HTR-8/SVneo (cell line): Measurements from ENCODE around the gene S100A14.

ENCODE experiments used
- DNase-seq: peaks from one replicate; pipeline ENCODE4 v3.0.0; 2011; ENCODE audit warnings: low spot score, mixed read lengths; ENCODE audit not compliant: insufficient read length
- FAIRE-seq: peaks from 2 replicates; lab custom pipeline; 2011; peaks lifted over from hg19 to GRCh38; lab: Jason Lieb, UNC

Gene S100A14

GRCh38 chr1:153619171-153619570 is 3.0 kb upstream of the S100A14 start:
- no peak for DNase-seq
- no peak for FAIRE-seq

- no peak for FAIRE-seq
Observed at GRCh38 chr1:153617663-153618062, 1.5 kb upstream of the S100A14 start.

DNA sequence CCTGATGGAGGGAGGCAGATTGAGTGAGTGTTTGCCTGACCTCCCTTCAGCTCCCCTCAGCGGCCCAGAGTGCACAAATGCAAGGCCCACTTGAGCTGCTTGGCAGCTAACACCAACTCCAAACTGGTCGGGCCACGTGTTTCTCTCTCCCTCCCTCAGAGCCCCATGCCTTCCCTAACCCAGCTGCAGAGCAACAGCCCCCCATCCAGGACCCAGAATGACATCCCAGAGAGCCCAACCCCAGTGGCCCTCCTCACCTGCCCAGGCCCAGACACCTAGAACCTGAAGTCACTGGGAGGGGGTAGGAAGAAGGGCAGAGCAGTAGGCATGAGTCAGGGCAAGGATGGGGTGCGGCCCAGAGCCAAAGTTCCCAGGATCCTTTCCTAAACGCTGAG is 789 bp upstream of the S100A14 start:
- FAIRE-seq = no peak

More at GRCh38 chr1:153617663-153618062, 1.5 kb upstream of the S100A14 start:
- DNase-seq = no peak

GRCh38 chr1:153615406-153615805 is 719 bp downstream of the S100A14 start:
- no peak for FAIRE-seq

More for the DNA sequence above, 789 bp upstream of the S100A14 start:
- DNase-seq = no peak

DNA sequence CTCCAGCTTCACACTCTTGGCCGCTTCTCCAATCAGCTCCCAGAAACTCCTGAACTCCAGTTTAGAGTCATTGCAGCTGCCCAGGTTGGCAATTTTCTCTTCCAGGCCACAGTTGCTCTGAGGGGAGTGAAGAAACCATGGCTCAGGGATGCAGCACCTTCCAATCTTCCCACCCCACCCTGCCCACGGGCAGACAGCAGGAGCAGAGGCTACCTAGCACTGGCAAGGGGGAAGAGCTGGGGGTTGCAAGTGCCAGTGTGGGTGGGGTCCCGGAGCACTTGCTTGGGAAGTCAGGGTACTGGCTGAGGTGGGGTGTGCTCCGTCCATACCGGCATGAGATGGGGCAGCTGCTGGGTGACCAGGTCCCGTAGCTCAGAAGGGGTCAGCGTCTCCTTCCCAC is 1.2 kb downstream of the S100A14 start:
- DNase-seq = no peak
- FAIRE-seq = no peak

More at GRCh38 chr1:153615406-153615805, 719 bp downstream of the S100A14 start:
- DNase-seq = no peak

- DNase-seq (no peak), FAIRE-seq (no peak)
Observed at GRCh38 chr1:153614189-153614900, 1.8 kb downstream of the S100A14 start.

DNA sequence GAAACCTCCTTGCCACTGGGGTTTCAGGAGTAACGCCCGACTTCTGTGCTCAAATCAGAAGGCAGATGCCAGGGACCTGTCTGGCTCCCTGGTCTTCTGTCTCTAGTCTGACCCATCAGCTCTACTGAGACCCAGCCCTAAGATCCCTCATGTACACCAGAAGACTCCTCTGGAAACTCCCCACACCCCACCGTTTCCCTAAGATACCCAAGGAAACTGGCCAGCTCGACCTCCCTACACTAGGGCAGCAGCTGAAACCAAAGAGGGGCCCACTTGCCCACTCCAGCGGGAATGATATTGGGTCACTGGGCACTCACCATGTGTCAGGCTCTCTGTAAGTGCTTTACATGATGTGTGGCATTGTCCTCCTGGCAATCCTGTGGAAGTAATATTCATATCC is 2.7 kb downstream of the S100A14 start:
- no peak for FAIRE-seq
- no peak for DNase-seq

DNA sequence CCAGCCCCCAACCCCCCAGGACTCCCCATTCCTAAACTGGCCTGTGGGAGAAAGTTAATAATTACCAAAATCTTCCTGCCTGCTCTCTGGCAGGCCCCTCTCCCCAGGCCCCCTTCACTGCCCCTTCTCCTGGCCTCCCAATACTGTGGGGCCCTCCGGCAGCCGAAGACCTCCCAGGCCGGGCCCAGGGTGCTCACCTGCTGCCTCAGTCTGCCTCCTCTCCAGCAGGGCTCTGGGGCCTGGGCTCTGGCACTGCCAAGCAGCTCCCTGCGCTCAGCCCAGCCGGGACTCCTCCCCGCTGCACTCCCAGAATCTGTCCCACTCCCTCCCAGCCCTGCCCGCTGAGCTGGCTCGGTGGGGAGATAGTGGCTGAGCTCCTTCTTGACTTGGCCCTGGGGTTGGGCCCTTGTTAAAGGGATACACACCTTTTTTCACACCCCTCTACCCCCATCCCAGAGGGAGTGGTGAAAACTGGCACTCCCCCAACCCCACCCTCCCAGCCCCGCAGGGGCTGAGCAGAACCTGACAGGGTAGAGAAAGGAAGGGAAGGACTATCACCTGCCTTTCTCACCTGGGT is 3.3 kb downstream of the S100A14 start, which contains the start of gene S100A16:
Gene S100A16 (minus strand): TSS at position 383 of the 577 bp plus-strand sequence. CDS start 4,986 bp downstream, outside the sequence.
- no peak for FAIRE-seq
- peak; percentile 67 for DNase-seq

DNA sequence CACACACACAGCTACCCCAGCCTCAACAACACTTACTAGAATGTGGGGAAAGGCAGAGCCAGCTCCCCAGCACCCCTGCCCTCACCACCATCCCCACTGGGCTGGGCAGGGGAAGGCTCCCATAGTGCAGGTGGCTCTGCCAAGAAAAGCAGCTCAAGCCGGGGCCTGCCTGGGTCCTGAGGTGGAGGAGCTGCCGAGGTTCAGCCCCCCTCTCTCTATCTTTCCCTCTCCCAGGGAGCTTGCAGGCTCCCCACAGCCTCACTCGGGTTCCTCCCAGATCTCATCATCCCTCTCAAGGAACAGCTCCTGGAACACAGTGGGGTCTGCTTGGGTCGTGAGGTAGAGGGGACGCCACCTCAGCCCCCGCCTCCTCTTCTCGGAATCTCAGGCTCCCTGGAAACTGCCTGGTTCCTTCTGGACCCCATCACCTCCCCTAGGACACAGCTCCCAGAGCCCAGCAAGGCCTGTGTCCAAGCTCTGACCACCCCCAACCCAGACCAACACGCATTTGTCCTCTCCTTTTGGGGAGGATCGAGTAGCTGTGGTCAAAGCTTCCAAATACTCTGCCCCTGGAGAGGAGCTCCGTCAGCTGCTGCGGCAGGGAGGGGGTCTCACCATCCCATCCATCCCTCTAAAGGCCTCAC is 3.9 kb downstream of the S100A14 start:
- no peak for FAIRE-seq

DNA sequence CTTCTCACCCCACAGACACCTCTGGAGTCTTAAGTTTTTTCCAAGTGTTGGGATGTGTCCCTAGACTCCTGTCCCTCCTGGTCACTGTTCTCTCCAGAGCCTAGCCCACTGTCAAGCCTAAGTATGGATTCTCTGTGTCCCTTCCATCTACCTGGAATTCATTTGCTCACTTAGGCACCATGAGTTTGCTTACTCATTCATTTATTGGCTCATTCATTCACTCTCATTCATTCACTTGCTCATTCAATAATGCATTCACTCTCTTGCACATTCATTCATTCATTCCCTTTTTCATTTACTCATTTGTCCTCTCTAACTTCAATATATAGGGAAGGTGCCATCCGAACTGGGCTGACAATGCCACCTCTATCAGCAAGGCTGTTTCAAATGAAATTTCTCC is 4.8 kb downstream of the S100A14 start:
- DNase-seq (no peak), FAIRE-seq (no peak)

More for the DNA sequence above, 3.9 kb downstream of the S100A14 start:
- DNase-seq = no peak

DNA sequence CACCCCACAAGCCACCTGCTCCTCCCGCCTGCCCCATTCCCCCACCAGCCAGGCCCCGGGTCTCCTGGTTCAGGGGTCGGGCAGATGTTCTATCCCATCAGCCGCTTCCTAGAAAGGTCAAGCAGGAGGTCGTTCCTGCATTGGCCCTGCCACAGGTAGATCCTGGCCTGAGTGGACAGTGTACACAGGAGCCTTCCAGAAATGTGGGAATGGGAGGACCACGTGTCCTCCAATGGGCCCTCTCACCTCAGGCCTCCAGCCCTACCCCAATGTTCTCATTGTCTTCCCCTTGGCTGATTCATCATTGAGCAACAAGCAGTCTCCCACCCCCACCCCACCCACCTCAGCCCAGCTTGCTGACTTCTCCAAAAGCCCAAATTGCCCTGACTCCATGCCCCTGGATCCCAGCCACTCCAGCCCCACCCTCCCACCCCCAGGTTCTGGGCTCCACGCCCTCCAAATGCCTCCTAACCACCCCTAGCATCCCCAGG is 5.3 kb downstream of the S100A14 start:
- no peak for DNase-seq
- FAIRE-seq = no peak

DNA sequence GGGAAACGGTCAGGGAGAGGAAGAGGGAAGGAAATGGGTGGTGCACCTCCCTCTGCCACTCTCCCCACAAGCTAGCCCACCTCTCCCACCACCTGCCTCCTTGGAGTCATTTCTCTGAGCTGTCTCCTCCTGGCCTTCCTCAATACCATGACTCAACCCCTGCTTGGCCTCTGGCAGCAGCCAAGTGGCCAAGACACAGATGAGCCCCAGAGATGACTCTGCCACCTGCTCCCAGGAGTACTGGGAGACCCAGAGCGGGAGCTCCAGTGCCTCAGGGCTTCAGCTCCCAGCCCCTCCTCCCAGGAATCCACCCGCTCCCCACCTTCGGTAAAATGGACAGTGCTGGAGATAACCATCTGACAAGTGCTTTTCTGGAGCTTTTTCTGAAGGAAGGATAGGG is 5.8 kb downstream of the S100A14 start:
- FAIRE-seq (no peak), DNase-seq (no peak)

GRCh38 chr1:153609585-153609907 is 6.6 kb downstream of the S100A14 start:
- no peak for DNase-seq
- FAIRE-seq = no peak

DNA sequence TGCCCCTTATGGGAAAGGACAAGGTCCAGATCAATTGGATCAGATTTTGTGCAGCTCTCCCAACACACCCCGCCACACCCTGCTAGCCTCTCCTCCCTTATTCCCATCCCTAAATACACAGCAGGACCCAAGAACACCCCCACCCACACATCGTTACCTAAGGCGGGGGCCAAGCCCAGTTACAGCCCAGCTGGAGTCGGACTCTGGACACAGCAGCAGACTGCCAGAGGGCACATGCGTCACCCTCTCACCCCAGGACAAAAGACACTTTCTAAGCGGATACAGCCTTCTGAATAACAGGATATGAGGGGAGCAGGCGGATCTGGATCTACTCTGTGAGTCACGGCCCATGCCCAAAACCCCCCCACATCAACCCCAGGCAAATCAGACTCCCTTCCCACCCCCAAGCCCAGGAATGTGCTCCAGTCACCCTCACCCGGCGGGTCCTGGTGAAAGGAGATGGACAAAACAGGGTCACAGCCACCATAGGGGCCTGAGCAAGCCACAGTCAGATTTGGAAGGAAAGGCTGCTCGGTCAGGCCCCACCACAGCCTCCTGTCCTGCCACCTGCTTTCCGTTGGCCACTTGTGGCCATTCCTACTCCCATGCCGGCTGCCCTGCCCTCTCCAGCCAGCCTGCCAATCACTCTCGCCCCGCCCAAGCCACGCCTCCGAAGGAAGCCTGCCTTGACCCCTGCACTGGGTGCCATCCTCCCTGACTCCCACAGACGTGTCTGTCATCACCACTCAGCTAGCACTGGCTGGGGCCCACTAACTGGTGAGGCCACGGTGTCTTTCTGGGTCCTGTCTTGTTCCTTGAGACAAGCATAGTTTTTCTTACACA is 7.2 kb downstream of the S100A14 start:
- peak; percentile 93 for DNase-seq
- peak; percentile 52 for FAIRE-seq

GRCh38 chr1:153608089-153608682 is 7.9 kb downstream of the S100A14 start:
- DNase-seq = no peak
- FAIRE-seq = no peak

GRCh38 chr1:153607381-153607780 is 8.7 kb downstream of the S100A14 start:
- no peak for DNase-seq

GRCh38 chr1:153606194-153606593 is 9.9 kb downstream of the S100A14 start:
- FAIRE-seq (no peak), DNase-seq (no peak)

More at GRCh38 chr1:153607381-153607780, 8.7 kb downstream of the S100A14 start:
- no peak for FAIRE-seq

GRCh38 chr1:153602749-153603148 is 13.4 kb downstream of the S100A14 start:
- FAIRE-seq = no peak

DNA sequence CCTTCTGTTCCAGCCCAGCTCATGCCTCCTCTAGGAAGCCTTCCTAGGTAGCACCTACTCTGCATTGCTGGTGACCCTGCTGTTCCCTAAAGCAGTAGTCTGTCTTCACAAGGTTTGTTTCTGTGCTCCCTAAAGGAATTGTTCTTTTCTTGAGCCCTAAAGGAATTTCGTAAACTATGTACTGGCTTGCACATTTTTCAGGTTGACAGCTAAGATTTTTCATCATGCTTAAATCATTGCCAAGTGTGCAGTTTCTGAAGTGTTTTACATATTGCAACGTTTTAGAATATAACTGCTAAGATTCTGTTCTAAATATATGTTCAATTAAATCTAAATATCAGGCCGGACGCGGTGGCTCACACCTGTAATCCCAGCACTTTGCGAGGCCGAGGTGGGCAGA is 16.3 kb downstream of the S100A14 start:
- DNase-seq (no peak), FAIRE-seq (no peak)

More at GRCh38 chr1:153602749-153603148, 13.4 kb downstream of the S100A14 start:
- no peak for DNase-seq
